ENCODE data around the gene STX1B. TPM values are rescaled to one million over a fixed set of nuclear protein-coding genes. Genes with fewer than 3 reads are reported as not detected.

STX1B gene
- total RNA-seq, 2 experiments from 2014 or later, result 1.1 to 1.8 TPM

- Mint-ChIP-seq H3K4me3 (no peak overlapping the region), H3K4me1 (ENCODE audit: low read depth) (peaks cover 18% of the 10 kb centered on the region), H3K27ac (no peak overlapping the region), H3K36me3 (ENCODE audit: low read depth) (peaks cover 17% of the 10 kb centered on the region), H3K27me3 (no peaks in the 10 kb centered on the region), H3K9me3 (no peaks in the 10 kb centered on the region)
- ATAC-seq (no peak), DNase-seq (no peak)
- POLR2A ChIA-PET, result no interaction called here
- intact Hi-C loops (cut with micrococcal nuclease), result no loop called here
- CTCF ChIA-PET, result no interaction called here
- no peak for TF ChIP-seq CTCF (IDR thresholded peaks at IDR 0.05)
Observed at GRCh38 chr16:30947541-30947858, 62.9 kb downstream of the STX1B start.

- intact Hi-C loops (cut with micrococcal nuclease), result no loop called here
- Mint-ChIP-seq H3K36me3 (ENCODE audit: low read depth) (peaks cover 17% of the 10 kb centered on the region), H3K9me3 (no peaks in the 10 kb centered on the region), H3K27ac (no peak overlapping the region), H3K4me1 (ENCODE audit: low read depth) (peaks cover 24% of the 10 kb centered on the region), H3K4me3 (no peak overlapping the region), H3K27me3 (no peaks in the 10 kb centered on the region)
- POLR2A ChIA-PET, result no interaction called here
- DNase-seq (no peak), ATAC-seq (no peak)
- TF ChIP-seq CTCF (IDR thresholded peaks at IDR 0.05), result no peak
- CTCF ChIA-PET, result no interaction called here
Observed at GRCh38 chr16:30946671-30947540, 63.5 kb downstream of the STX1B start.

GRCh38 chr16:30944352-30944751 lies 66.1 kb downstream of the STX1B start:
- no peak for TF ChIP-seq CTCF (IDR thresholded peaks at IDR 0.05)
- intact Hi-C loops (cut with micrococcal nuclease), result no loop called here
- peaks cover 18% of the 10 kb centered on the region for H3K36me3 Mint-ChIP-seq (ENCODE audit: low read depth)
- ATAC-seq, result no peak
- no peaks in the 10 kb centered on the region for H3K27me3 Mint-ChIP-seq
- DNase-seq, result no peak
- CTCF ChIA-PET, result interaction anchor here (0.6 to 5.9 kb wide), 4 partner anchors 9 to 99 kb away, joined by 3 to 50 read pairs (median 7); no protein-coding TSS in a partner anchor
- H3K4me1 Mint-ChIP-seq (ENCODE audit: low read depth), result peaks cover 19% of the 10 kb centered on the region
- POLR2A ChIA-PET, result interaction anchor here (1.0 to 1.1 kb wide), 2 partner anchors 9 kb away, joined by 4 read pairs; no protein-coding TSS in a partner anchor
- no peaks in the 10 kb centered on the region for H3K9me3 Mint-ChIP-seq
- no peak overlapping the region for H3K27ac Mint-ChIP-seq
- H3K4me3 Mint-ChIP-seq, result no peak overlapping the region

- intact Hi-C loops (cut with micrococcal nuclease), result no loop called here
- DNase-seq (no peak), ATAC-seq (peak; percentile 11)
- Mint-ChIP-seq H3K27me3 (no peaks in the 10 kb centered on the region), H3K4me3 (peak overlapping the region; percentile 2), H3K9me3 (no peaks in the 10 kb centered on the region), H3K4me1 (ENCODE audit: low read depth) (peaks cover 21% of the 10 kb centered on the region), H3K36me3 (ENCODE audit: low read depth) (peaks cover 18% of the 10 kb centered on the region), H3K27ac (peak overlapping the region; percentile 18)
- ChIA-PET CTCF (interaction anchor here (0.7 to 5.9 kb wide), 31 partner anchors 8 to 259 kb away, joined by 3 to 63 read pairs (median 5); partner anchors contain the start of genes FBXL19, HSD3B7, ORAI3 and PHKG2), POLR2A (interaction anchor here (0.6 to 1.4 kb wide), 6 partner anchors 8 to 180 kb away, joined by 3 to 4 read pairs (median 3); partner anchors contain the start of gene RNF40)
- no peak for TF ChIP-seq CTCF (IDR thresholded peaks at IDR 0.05)
Observed at GRCh38 chr16:30942426-30942806, 68.0 kb downstream of the STX1B start.

All from activated CD8-positive, alpha-beta T cell treated with anti-CD3 and anti-CD28 coated beads for 36 hours (primary cell).